Cortex of kidney (tissue), 1 donor: Measurements from ENCODE around the gene SLC16A5.
"Not testable (repeated sequence)": the region's sequence is repeated elsewhere in the genome, so short reads cannot be mapped to it uniquely, and the experiment has no call there.

Experiments
- DNase-seq: peaks from one replicate; lab custom pipeline; 2025; lab: John Stamatoyannopoulos, UW

Gene SLC16A5

GRCh38 chr17:75133607-75134347 lies 46.0 kb downstream of the SLC16A5 start:
- not testable (repeated sequence) for DNase-seq

- DNase-seq: no peak
These were observed 47.7 kb downstream of the SLC16A5 start for GRCh38 chr17:75135452-75135851.

- DNase-seq: no peak
These were observed 48.2 kb downstream of the SLC16A5 start for GRCh38 chr17:75135946-75136345.

GRCh38 chr17:75137762-75138161 lies 50.0 kb downstream of the SLC16A5 start:
- not testable (repeated sequence) for DNase-seq

GRCh38 chr17:75138519-75138918 lies 50.8 kb downstream of the SLC16A5 start:
- no peak for DNase-seq

GRCh38 chr17:75142236-75142971 lies 54.6 kb downstream of the SLC16A5 start:
- no peak for DNase-seq

- no peak for DNase-seq
These were observed 57.2 kb downstream of the SLC16A5 start for GRCh38 chr17:75144816-75145512.

- no peak for DNase-seq
These were observed 58.8 kb downstream of the SLC16A5 start for GRCh38 chr17:75146592-75146991.

GRCh38 chr17:75147878-75148546 lies 60.3 kb downstream of the SLC16A5 start:
- no peak for DNase-seq

- DNase-seq: no peak
These were observed 64.2 kb downstream of the SLC16A5 start for GRCh38 chr17:75151930-75152329.

- DNase-seq: no peak
These were observed 64.8 kb downstream of the SLC16A5 start for GRCh38 chr17:75152523-75152921.

- DNase-seq: no peak
These were observed 65.4 kb downstream of the SLC16A5 start for GRCh38 chr17:75152922-75153779.

- no peak for DNase-seq
These were observed 66.0 kb downstream of the SLC16A5 start for GRCh38 chr17:75153780-75154194.

GRCh38 chr17:75154195-75155106 lies 66.7 kb downstream of the SLC16A5 start, which contains the start of gene JPT1:
TSS of gene JPT1 (minus strand) at chr17:75154512. CDS start at chr17:75154397, 115 bp downstream.
- DNase-seq: no peak

GRCh38 chr17:75155191-75155601 lies 67.4 kb downstream of the SLC16A5 start:
- DNase-seq: no peak
